ENCODE data around the gene HPRT1. TPM values are rescaled to one million over a fixed set of nuclear protein-coding genes. Genes with fewer than 3 reads are reported as not detected.

The HPRT1 gene
- total RNA-seq, 1 donor from 2014 or later = 73.0 TPM

DNA sequence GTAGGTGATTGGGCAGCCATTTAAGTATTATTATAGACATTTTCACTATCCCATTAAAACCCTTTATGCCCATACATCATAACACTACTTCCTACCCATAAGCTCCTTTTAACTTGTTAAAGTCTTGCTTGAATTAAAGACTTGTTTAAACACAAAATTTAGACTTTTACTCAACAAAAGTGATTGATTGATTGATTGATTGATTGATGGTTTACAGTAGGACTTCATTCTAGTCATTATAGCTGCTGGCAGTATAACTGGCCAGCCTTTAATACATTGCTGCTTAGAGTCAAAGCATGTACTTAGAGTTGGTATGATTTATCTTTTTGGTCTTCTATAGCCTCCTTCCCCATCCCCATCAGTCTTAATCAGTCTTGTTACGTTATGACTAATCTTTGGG is 16.3 kb downstream of the HPRT1 start:
- DNase-seq (ENCODE audit: low read depth) = no peak

DNA sequence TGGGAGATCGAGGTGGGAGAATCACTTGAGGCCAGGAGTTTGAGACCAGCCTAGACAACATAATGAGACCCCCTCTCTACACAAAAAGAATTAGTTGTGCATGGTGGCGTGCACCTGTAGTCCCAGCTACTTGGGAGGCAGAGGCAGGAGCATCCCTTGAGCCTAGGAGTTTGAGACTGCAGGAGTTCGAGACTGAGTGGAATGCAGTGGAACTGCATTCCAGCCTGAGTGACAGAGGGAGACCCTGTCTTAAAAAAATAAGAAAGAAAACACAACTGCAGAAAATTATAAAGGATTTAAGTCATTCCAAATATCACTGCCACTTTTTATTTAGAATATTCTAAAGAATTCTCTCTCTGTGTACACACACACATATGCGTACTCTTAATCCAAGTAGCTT is 18.4 kb downstream of the HPRT1 start:
- no peak for DNase-seq (ENCODE audit: low read depth)

DNA sequence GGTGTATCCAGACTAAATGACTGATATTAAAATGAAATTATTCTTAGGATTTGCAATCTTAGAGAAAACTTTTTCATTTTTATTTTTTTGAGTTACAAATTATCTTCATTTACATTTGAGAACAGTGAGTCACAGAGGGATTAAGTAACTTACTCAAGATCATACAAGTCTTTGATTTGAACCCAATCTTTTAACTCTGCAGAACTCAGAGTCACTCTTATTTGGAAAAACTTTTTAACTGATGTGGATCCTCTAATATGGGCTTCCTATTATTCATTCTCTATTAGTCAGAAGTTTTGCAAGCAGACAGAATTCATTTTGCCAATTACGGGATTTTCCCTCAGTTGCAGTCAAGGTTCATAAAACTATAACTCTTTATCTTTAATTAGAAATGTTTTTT is 20.1 kb downstream of the HPRT1 start:
- peak; percentile 19 for DNase-seq (ENCODE audit: low read depth)

DNA sequence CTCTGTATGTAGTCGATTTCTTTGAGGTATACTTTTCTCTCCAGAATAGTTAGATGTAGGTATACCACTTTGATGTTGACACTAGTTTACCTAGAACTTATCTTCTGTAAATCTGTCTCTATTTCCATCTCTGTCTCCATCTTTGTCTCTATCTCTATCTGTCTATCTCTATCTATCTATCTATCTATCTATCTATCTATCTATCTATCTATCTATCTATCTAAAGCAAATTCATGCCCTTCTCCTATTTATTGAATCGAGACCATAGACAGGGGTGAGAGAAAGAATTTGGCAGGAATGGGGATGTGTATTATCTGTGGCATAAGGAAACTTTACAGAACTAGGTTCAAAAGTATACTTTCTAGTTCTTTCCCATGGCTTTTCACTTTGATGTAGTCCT is 21.4 kb downstream of the HPRT1 start:
- DNase-seq (ENCODE audit: low read depth) = no peak

DNA sequence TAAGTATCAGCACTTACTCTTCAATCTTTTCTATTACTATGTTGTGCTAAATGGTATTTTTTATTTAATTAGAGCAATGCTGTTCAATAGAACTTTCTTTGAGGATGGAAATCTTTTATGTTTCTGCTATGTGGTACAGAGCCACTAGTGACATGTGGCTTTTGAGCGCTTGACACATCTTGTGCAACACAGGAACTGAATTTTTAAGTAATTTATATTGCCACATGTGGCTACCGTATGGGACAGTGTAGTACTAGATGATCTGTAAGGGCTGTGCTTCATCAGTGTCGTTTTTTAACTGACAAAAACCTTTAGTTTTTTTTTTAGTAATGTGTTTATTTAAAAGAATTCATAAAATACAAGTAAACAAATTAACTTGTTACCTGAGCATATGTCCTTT is 22.4 kb downstream of the HPRT1 start:
- no peak for DNase-seq (ENCODE audit: low read depth)

DNA sequence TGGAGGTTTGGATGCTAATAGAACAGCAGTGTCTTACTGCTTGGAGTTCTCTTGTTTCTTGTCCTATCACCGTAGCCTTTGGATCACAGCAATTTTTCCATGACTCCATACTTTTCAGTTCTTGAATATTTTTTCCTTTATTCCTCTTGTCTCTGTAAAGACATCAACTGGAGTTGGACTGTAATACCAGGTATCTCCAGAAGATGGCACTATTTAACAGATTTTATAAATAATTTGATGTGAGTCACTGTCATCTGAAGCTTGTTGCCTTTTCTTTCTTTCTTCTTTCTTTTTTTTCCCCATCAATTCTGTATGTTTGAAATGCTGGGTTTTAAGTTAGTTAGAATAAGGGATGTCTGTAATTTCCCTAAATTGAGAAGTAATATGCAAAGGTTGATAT is 24.1 kb downstream of the HPRT1 start:
- peak; percentile 67 for DNase-seq (ENCODE audit: low read depth)

DNA sequence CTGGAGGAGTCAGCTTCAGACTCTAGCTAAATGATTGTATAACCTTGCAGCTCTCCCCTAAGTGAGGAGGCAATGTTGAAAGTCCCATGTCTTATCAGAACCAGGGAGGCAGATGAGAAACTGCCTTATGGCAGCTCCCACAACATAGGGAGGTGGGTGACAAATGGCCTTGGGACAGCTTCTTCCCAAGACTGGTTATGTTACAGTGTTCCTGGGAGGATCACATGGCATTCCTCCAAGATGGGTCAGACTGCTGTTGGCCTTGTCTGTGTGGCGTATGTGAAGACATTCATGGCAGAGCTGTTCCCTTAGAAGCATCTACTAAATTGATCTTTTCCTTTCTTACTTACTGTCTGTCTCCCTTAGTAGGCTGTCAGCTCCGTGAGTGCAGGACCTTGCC is 42.0 kb downstream of the HPRT1 start:
- no peak for DNase-seq (ENCODE audit: low read depth)

DNA sequence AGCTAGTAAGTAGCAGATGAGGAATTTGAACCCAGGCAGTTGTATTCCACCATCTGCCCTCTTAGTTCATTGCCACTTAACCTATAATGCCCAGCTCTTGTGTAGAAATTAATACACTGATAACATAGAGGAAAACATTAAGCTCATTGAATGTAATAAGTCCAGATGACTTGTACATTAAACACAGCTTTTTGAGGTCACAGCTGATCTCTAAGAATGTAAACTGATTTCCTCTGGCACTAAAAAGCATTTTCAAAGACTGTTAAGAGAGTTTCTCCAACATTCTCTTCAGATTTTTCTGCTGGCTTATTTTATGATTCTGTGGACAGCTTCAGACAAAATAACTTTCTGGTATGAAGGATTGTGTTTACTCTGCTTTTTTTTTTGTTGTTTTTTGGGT is 42.7 kb downstream of the HPRT1 start:
- DNase-seq (ENCODE audit: low read depth) = no peak

DNA sequence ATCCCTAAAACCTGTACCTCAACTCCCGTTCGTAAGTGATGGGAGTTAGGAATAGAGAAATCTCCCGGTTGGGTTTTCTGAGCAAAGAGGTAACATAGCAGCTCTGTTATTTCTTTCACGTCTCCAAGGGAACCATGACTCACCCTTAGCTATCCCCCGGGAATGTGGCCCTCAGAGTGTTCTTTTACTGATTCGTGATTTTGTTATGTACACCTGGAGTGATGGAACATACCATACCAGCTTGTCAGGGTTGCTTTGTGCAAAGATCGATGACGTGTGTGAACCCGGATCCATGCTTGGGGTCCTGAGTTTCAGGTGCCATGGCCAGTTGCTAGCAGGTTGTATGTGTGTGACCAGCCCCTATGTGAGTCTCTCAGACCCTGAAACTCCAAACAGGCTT is 52.6 kb downstream of the HPRT1 start:
- DNase-seq (ENCODE audit: low read depth) = peak; percentile 91

DNA sequence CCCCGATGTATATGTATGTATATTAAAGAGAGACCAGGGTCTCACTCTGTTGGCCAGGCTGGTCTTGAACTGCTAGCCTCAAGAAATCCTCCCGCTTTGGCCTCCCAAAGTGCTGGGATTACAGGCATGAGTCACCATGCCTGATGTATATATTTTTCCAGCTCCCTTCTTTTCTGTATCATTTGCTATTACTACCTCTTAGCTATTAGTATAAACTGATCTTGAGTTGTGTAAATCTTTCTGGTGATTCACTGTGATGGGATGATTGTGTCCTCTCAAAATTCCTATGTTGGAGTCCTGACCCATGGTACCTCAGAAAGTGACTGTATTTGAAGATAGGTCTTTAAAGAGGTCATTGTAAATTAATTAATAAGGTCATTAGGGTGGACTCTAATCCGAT is 53.1 kb downstream of the HPRT1 start:
- no peak for DNase-seq (ENCODE audit: low read depth)

DNA sequence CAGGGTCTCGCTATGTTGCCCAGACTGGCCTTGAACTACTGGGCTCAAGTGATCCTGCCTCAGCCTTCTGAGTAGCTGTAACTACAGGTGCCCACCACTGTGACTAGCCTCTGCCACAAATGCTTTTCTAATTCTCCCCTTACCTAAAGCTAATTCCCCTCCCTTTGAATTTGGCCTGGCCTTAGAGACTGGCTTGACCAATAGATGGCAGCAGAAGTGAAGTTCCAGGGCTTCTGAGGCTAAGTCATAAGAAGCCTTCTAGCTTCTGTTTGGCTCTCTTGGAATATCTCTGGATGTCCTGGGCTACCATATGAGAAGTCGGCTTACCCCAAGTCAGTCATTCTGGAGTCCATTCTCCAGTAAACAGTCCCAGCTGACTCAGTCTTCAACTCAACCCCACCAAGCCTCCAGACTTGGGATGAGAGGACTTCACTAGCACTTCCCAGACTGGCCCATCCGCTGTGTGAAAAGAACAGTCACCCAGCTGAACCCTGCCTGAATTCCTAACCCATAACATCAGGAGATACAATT is 61.0 kb downstream of the HPRT1 start:
- peak; percentile 66 for DNase-seq (ENCODE audit: low read depth)

DNA sequence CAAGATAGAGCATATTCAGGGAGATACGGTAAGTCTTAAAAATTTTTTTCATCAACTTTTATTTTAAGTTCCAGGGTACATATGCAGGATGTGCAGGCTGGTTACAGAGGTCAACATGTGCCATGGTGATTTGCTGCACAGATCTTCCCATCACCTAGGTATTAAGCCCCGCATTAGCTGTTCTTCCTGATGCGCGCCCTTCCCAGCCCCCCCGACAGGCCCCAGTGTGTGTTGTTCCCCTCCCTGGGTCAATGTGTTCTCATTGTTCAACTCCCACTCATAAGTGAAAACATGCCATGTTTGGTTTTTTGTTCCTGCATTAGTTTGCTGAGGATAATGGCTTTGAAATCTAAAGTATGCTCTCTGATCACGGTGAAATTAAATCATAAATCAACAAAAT is 64.2 kb downstream of the HPRT1 start:
- DNase-seq (ENCODE audit: low read depth) = no peak

DNA sequence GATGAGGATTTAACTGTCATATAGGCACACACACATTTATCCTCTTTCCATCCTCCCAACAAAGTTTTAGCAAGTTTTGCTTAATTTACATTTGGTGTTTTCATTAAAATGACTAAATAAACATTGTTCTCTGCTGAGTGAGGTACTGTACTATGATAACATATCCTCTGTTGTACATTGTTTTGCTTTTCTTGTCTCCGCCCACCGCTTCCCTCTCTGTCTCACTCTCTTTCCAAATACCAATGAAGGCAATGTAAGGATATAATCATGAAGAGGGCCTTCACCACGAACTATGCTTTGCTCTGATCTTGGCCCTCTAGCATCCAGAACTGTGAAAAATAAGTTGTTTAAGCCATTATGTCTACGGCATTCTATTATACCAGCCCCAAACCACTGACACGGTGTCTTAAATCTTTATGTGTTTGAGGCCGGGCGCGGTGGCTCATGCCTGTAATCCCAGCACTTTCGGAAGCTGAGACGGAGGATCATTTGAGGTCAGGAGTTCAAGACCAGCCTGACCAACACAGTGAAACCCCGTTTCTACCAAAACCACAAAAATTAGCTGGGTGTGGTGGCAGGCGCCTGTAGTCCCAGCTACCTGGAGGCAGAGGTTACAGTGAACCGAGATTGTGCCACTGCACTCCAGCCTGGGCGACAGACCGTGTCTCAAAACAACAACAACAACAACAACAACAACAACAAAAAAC is 65.3 kb downstream of the HPRT1 start:
- DNase-seq (ENCODE audit: low read depth) = no peak

DNA sequence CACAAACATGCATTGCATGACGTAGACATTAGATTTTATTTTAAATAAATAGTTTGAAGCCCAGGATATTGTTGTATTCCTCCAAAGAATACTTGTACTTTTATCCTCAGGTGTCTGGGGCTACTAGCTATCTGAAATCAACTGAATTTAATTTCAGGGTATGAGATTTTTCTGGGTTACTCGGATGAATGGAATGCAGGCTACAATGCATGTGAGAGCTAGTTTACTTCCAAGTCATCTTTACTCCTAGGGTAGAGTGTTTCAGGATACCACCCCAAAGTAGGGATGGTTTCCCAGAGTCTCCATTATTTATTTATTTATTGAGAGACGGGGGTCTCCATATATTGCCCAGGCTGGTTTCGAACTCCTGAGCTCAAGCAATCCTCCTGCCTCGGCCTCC is 66.4 kb downstream of the HPRT1 start:
- DNase-seq (ENCODE audit: low read depth) = no peak

DNA sequence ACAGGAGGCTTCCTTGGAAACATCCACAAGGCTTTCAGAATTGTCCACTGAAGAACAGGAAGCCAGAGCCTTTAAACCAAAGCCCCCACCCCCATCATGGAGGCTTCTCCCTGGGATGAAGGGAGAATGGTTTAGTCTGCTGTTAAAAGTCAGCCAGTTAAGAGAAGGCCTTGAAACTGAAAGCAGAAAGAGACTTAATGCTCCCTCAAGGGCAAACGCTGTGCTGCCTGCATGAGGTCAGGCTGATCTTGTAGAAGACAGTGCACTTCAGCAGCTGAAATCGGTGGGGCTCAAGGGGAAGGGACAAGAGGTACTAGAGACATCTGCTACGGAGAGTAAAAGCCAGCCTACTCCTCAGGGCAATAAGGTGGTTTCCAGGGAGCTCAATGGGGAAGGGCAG is 69.0 kb downstream of the HPRT1 start:
- DNase-seq (ENCODE audit: low read depth) = no peak

DNA sequence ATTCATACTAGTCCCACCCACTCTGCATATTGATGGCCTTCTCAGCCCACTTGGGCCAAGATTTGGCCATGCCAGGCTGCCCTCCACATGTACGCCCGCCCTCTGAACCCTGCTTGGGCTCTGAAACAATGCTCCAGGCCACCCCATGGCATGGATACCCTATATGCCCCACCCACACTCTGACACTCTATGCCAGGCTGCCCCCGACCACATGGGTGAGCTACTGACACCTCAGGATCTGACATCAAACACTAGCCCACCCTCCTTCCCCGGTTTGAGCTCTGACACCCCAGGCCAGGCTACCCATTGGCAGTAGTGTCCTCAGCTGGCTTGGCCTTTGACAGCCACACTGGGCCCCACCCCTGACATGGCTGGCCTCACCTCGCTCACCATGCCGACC is 69.5 kb downstream of the HPRT1 start:
- DNase-seq (ENCODE audit: low read depth) = no peak

DNA sequence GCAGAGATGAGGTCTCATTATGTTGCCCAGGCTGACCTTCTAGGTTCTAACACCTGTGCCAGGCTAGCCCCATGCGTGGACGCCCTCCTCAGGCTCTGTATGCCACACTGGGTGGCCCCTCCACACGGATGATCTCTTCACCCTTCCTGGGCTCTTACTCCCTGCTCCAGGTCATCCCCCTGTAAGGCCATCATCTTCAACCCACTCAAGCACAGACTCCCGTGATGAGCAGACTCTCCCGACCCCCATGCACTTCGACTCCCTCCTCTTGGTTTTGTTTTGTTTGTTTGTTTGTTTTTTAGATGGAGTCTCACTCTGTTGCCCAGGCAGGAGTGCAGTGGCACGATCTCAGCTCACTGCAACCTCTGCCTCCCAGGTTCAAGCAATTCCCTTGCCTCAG is 70.9 kb downstream of the HPRT1 start:
- no peak for DNase-seq (ENCODE audit: low read depth)

DNA sequence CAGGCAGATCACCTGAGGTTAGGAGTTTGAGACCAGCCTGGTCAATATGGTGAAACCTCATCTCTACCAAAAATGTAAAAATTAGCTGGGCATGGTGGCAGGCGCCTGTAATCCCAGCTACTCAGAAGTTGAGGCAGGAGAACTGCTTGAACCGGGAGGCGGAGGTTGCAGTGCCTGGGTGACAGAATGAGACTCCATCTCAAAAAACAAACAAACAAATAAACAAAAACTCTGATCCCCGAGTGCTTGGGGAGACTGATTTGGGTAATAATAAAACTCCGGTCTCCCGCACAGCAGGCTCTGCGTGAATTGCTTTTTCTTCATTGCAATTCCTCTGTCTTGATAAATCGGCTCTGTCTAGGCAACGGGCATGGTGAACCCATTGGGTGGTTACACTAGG is 73.4 kb downstream of the HPRT1 start:
- DNase-seq (ENCODE audit: low read depth) = no peak

DNA sequence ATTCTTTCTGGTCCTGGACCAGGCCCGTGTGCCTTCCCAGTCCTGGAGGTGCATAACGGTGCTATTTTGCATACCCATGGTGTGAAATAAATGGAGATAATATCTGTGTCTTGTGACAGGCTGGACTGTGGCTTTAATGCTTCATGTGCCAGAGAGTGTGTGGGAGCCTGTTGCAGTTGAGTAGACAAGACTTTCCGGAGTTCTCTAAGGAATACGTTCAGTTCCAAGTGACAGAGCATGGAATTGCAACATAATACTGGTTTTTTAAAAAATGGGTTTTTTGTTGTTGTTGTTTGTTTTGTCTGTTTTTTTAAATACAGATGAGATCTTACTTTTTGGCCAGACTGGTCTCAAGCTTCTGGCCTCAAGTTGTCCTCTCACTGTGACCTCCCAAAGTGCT is 74.0 kb downstream of the HPRT1 start:
- DNase-seq (ENCODE audit: low read depth) = peak; percentile 83

DNA sequence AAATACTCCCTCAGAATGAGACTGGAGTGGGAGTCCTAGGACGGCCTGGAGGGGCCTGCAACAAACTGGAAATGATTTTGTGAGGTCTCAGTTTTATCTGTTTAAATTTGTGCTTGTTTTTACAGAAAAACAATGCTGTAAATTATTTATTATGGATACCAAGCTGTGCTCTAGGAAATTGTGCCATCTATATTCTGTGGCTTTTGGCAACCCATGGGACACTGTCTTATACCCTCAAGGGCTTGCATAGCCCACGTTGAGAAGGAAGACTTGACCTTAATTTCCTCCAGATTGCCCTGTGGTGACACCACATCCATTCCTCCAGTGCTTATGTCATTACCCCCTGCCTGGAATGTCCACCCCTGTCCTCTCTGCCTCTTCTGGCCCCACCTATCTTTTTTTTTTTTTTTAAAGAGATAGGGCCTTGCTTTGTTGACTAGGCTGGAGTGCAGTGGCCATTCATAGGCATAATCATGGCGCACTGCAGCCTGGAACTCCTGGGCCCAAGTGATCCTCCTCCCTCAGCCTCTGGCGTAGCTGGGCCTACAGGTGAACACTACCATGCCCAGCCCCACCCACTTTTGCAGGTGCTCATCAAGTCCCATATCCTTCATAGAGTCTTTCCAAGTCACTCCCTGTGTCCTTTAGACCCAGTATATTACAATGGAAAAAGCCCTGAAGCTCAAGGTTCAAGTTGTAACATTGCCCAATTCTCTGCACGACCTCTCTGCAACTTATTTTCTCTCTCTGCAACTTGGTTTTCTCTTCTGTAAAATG is 77.4 kb downstream of the HPRT1 start:
- peak; percentile 83 for DNase-seq (ENCODE audit: low read depth)

DNA sequence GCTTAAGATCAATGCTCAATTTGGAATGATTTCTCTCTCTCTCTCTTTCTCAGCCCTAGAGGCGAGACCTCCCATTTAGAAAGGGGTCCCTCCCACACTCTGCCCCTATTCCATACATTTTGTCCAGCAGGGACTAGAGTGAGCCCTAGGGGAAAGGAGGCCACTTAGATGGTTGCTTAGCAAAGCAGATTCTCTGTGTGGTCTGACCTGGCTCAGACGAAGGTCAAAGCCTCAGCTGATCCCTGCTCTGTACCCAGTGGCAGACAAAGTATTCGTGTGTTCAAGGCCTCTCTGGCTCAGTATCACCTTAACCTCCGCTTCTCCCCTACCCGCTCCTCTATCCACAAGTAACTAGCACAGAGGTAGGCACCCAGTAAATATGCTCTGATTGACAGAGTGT is 78.4 kb downstream of the HPRT1 start:
- DNase-seq (ENCODE audit: low read depth) = no peak

DNA sequence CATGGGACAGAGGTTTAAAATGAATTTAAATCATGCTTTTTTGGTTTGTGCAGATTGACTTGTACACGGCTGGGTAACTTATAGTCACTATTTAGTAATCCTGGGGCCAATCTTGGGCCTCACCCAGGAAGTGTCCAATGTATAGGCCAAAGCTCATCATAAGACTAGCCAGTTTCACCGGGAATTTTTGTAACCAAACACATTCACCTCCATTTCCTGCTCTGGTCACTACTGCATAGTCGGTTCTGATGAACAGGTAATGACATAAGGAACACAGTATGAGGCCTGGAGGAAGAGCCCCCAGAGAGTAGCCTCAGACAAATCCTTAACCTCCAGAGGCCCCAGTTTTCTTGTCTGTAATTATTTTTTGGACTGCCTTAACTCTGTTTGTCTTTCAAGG is 81.9 kb downstream of the HPRT1 start:
- no peak for DNase-seq (ENCODE audit: low read depth)

DNA sequence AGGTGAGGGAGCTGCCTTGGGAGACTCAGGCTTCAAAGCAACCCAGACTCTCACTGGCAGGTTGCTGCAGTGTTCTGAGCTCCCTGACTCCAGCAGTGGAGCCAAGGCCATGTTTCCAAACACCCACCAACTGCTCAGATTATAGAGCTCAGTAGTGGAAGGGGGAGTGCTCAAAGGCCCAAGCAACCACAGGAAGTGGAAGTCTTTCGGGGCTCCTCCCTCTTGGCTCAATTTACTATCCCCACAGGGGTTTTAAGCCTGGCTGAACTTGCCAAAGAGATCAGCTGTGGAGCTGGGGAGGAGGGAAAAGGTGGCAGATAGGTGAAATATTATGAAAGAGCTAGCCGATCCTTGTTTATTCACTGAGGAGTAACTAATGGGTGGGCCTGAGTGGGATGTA is 82.5 kb downstream of the HPRT1 start:
- peak; percentile 79 for DNase-seq (ENCODE audit: low read depth)

Measured in renal cortical epithelial cell (primary cell).